HG03196 (cell line): ENCODE measurements around the gene SLC7A6OS.
"Not testable (repeated sequence)": the region's sequence is repeated elsewhere in the genome, so short reads cannot be mapped to it uniquely, and the experiment has no call there.

ENCODE experiments used
- ATAC-seq: cut with Tn5 transposase; IDR thresholded peaks from one replicate; pipeline ENCODE4 v1.9.1; 2021; ENCODE audit not compliant: unreplicated experiment

The SLC7A6OS gene

DNA sequence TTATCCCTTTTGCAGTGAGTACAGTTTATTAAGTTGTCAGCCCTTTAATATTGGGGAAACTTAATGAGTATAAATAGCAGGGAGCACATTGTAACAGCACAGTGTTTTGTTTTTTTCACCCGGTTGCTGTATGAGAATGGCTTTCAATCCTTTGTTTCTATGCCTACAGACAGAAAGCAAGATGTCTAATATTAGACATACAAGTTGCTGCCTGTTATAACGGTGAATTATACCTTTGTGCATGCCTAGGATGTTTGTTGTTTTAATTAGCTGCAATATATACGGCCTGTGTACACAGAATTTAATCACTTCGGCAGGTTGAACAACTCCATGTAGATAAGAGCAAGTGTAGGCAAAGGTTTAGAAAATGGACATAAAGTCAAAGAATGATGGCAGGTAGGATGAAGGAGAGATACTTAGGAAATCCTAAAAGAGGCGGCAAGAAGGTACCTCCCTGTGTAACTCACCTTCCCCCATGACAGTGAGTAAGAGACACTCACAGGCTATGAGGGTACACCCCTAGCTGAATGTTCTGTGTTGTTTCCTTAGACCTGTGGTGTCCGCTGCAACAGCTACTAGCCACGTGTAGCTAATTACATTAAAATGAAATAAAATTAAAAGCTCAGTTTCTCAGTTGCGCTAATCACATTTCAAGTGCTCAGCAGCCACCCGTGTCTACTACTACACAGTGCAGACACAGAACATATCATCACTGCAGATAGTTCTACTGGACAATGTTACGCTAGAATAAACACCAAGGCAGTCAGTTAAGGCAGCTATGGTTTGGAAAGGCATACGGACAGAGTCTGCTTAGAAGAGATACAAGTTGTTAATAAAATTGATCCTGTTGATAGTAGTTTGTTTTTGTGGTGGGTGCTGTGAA is 10.9 kb downstream of the SLC7A6OS start:
- no peak for ATAC-seq

DNA sequence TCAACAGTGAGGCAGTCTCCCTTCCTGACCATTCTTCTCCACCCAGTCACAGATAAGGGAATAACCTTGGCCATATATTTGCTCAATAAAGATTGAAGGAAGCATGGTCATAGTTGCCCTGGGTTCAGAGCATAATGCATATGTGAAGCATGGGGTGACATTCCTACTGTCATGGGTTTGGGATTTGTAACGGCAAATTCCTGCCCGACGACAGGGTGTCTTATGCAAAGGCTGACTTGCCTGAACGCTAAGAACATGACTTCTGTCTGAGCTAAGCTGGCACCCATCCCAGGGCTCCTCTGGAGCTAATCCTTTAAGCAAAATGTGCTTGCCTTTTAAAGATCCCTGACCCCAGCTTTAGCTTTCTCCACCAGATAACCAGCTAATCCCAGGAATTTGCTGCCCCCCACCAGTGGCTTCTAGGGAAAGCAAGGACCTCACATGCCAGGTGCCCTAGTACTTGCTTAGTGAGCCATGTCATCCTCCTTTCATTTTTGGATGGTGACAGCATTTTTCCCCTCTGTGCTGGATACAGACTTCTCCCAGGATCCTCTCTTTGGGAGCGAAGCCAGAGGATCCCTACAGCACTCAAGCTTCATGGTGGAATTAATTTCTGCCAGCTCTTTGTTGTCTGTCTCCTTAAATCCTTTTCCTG is 11.7 kb downstream of the SLC7A6OS start:
- ATAC-seq: no peak

DNA sequence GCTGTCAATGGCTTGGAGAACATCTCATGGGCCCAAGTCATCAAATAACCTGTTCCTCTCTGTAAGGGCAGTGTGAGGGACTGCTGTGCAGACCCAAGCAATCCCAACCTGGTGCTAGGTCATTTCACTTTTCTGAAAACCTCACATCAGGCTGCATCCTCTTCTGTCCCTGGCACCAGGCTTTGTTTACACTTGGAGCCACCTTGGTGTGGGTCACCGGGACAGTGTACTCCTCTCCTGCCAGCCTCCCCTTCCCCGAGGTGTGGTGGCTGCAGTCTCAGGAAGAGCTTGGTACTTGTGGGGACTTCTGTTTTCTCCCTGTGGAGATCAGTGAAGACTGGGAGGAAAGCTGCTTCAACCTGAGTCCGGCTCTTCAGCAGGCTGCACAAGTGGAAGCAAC is 12.4 kb downstream of the SLC7A6OS start:
- no peak for ATAC-seq

DNA sequence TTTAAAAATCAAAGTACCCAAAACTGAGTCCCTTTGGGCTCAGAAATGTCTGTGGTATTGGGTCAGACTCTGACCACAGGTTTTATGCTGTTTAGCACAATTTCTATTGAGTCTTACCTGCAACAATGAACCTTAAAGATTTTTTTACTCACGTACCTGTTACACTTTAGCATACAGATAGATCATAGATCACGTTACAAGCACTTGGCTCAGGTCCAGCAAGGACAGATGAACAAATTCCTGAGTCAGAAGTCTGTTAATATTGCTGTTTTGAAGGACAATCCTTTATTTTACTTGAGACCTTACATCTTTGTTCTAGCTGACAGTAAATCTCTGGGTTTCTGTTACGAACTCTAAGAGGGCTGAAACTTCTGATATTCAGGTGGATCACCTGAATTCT is 12.8 kb downstream of the SLC7A6OS start:
- no peak for ATAC-seq

DNA sequence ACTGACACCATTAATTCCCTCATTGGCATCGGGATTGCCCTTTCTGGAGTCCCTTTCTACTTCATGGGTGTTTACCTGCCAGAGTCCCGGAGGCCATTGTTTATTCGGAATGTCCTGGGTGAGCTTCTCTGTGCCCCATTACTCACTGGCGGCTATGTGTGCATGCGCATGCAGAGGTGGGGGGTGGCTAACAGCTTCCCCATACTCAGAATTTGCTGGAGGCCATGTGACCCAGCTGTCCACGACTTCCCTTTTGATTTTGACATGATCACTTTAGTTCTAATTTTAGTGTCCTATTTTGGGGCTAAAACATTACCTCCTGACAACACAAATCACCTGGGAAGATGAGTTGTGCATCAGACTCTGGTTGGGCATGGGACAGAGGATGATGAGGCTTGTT is 14.1 kb downstream of the SLC7A6OS start:
- no peak for ATAC-seq

DNA sequence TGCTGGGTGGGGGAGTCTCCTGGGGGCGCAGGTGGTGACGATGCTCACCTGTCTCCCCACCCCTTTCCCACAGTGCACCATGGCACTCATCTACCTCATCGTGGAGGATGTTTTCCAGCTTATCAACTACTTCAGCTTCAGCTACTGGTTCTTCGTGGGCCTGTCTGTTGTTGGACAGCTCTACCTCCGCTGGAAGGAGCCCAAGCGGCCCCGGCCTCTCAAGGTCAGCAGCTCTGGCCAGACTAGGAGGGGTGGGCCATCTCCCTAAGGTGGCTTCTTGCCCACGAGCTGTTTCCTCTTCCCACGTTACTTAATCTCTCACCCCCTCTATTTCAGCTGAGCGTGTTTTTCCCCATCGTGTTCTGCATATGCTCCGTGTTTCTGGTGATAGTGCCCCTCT is 14.5 kb downstream of the SLC7A6OS start:
- no peak for ATAC-seq

DNA sequence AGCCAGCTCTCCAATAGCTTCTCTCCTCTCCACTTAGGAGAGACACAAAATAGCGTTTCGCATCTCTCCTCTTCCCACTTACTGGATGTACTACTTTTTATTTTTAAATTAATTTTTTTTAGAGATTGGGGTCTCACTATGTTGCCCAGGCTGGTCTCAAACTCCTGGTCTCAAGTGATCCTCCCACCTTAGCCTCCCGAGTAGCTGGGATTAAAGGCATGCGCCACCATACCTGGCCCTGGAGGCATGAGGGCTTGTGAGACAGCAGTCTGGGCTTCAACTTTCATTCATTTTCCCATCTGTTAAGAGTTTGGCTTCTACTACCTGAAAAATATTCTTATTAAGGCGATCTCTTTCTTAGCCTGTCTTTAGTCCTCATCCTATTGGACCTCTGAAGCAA is 18.3 kb downstream of the SLC7A6OS start:
- no peak for ATAC-seq

DNA sequence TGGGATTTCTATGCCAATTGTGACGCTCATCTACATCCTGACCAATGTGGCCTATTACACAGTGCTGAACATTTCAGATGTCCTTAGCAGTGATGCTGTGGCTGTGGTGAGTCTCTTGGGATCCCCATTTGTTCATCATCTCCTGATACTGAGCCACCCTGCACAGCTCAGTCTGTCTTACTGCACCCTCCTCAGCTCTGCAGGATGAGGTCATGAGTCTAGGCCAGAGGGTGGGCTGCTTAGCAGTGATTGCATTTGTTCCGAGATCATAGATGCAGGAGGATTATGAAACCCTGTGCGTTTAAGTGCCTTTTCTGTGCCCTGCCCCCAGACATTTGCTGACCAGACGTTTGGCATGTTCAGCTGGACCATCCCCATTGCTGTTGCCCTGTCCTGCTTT is 19.5 kb downstream of the SLC7A6OS start:
- no peak for ATAC-seq

DNA sequence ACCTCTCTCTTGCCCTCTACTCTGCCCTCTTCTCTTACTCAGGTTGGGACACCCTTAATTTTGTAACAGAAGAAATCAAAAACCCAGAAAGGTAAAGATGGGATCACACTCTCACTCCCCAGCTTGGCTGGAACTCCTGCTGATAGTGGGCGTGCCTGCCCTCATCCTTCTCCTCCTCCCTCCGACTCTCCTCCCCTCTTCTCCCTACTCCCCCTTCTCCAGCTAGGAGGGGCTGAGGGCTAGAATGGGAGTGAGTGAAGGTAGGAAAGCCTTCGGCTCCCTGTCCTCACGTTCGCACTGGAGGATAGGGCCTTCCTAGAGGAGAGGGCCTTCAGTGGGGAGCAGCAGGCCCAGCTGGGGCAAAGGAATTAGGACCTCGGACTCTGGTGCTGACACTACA is 20.3 kb downstream of the SLC7A6OS start:
- no peak for ATAC-seq

DNA sequence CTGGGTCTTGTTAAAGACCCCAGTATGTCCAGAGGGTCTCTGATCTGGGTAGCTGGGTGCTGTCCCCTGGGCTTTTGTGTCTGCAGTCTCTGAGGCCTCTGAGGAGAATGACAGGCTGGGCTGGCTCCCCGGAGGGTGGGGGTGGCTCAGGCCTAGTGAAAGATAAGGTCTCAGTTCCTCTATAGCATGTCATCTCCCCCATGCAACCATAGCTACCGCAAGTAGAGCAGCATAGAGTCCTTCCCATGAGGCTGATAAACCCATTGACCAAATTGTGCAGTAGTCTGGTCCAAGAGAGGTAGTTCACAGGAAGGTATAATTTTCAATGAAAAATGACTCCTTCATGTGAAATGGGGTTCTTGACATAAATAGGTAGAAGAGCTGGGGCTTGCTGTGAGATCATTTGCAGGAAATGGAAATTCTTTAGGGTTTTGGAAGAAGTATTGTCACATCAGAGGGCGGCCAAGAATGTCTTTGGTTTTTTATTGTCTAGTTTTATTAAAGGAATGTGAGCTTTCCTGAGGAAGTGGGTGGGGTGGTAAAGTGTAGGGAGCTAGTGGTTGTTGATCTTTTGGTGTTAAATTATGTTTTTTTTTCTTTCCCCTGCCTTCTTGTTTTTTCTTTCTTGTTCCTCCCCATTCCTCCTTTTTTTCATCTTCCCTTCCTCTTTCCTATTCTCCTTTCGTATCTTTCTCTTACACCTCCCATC is 21.0 kb downstream of the SLC7A6OS start:
- peak; percentile 70 for ATAC-seq

DNA sequence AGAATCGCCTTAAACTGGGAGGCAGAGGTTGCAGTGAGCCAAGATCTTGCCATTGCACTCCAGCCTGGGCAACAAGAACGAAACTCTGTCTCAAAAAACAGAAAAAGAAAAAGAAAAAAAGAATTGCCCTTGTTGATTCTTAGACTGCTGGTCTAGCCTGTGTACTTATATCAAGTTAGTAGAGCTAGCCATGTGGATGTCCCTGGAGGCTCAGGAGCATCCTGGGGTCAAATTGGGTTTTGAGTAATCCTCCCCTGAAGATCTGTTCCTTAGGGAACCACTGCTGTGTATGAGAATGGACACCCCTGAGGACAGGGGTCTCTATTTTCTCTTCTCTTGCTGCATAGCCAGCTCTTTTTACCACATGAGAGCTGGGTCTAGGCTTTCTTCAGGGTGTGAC is 21.5 kb downstream of the SLC7A6OS start:
- ATAC-seq: no peak

DNA sequence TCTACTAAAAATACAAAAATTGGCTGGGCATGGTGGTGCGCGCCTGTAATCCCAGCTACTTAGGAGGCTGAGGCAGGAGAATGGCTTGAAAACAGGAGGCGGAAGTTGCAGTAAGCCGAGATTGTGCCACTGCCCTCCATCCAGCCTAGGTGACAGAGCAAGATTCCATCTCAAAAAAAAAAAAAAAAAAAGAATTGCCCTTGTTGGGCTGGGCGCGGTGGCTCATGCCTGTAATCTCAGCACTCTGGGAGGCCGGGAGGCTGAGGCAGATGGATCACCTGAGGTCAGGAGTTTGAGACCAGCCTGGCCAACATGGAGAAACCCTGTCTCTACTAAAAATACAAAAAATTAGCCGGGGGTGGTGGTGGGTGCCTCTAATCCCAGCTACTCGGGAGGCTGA is 21.9 kb downstream of the SLC7A6OS start:
- ATAC-seq: not testable (repeated sequence)

DNA sequence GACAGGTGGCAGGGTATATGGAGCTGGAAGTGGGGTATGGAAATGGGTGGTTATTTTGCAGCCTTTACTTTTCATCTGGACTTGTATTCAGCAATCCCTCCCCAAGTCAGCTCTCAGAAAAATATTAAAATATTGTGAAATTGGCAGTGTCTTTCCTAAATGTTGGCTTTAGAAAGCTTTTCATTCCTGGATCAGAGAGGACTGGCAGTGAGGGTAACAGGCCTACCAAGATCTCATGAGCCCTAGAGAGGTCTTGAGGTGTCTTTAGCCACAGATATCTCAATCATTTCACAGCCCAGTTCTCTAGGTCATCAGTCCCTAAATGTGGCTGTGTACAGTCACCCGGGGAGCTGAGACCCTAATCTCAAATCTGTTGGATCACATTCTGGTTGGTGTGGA is 22.5 kb downstream of the SLC7A6OS start:
- no peak for ATAC-seq

DNA sequence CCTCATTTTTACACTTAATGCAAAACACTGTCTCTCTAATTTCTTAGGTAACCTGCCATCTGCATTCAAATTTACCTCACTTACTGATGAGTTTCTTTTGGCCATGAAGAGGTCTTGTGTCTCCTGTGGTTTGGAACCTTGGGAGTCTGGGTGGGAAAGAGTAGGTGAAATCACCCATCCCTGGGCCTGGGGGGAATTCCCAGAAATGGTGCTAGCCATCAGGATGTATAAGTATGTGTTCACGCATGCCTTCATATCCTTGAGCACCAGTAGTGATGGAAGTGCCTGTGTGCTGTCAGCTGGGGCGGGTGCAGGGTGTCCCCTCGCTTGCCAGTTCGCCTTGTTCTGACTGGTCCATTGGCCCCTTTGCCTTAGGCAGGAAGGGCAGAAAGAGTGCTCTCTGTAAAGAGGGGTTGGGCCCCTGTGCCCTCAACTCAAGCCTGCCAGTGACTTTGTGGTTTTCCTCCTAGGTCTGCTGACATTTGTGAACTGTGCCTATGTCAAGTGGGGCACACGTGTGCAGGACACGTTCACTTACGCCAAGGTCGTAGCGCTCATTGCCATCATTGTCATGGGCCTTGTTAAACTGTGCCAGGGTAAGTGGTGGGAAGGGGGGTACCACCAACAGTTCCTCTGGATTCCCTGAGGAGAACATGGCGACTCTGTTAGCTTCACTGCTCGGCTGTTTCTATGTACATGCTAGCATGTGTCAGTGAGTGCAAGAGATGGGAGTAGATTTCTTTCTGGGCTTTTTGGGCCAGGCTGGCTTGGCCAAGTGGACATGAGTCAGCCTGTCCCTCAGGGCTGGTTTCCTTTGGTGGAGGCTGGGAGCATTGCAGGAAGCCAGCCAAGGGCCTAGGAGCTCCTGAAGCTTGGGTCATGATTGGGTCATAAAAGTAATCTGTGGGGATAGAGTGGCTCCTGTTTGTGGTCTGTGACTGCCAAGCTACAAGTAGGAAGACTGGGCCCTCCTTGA is 23.2 kb downstream of the SLC7A6OS start:
- no peak for ATAC-seq

DNA sequence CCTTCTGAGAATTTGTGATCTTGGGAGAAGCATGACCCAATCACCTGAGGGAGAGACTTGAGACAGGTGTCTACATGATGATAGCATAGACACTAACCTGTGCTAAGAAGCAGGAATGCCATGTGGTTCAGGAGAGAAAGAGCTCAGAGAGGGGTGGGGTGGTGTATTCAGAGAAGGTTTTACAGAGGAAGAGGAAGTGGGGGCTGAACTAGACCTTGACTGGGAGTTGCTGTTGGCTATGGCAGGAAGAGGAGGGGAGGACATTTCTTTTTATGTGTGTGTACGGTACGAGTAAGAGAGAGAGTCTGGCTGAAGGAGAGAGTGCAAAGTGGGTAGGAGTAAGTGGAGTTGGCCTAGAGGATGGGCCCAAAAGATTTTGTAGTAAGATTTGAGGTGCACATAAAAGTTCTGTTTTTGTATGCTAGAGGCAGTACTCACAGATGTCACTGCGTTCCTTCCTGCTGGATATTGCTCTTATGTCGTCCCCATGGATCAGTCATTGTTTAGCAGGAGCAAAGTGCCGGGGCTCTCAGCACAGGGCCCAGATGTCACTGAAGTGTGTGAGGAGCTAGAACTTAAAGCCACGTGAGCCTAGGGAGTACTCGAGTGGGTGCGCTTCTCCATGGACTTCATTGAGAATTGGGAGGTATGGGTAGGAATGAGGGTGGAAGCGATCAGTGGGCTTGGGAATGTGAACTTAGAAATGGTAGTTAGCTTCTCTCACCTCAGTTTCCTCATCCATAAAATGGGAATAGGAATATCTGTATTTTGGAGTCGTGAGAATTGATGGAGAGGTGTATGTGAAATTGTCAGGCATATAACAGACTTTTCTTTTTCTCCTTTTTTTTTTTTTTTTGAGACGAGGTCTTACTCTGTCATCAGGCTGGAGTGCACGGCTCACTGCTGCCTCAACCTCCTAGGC is 24.3 kb downstream of the SLC7A6OS start:
- ATAC-seq: no peak

DNA sequence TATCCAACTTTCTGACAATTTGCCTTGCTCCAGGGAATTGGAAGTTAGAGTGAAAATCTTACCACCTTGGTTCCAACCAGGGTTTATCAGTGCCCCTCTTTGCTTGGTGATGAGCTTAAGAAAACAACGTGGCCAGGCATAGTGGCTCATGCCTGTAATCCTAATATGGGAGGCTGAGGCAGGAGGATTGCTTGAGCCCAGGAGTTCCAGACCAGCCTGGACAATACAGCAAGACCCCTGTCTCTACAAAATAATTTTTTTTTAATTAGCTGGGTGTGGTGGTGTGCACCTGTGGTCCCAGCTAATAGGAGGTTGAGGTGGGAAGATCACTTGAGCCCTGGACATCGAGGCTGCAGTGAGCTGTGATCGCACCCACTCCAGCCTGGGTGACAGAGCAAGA is 25.1 kb downstream of the SLC7A6OS start:
- no peak for ATAC-seq

DNA sequence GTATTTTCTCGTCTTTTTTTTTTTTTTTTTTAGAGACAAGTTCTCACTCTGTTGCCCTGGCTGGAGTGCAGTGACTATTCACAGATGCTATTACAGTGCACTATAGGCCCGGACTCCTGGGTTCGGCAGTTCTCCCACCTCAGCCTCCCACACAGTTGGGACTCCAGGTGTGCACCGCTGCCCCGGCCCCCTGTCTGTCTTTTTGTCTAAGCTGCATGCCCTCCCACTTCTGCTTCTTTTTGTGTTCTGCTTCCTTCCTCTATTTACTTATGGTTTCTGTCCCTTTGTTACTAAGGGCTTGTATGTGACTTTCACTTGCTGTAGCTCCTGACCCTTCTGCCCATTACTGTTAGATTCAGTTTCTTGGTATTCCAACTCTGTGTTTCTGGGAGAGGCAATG is 25.9 kb downstream of the SLC7A6OS start:
- peak; percentile 42 for ATAC-seq

DNA sequence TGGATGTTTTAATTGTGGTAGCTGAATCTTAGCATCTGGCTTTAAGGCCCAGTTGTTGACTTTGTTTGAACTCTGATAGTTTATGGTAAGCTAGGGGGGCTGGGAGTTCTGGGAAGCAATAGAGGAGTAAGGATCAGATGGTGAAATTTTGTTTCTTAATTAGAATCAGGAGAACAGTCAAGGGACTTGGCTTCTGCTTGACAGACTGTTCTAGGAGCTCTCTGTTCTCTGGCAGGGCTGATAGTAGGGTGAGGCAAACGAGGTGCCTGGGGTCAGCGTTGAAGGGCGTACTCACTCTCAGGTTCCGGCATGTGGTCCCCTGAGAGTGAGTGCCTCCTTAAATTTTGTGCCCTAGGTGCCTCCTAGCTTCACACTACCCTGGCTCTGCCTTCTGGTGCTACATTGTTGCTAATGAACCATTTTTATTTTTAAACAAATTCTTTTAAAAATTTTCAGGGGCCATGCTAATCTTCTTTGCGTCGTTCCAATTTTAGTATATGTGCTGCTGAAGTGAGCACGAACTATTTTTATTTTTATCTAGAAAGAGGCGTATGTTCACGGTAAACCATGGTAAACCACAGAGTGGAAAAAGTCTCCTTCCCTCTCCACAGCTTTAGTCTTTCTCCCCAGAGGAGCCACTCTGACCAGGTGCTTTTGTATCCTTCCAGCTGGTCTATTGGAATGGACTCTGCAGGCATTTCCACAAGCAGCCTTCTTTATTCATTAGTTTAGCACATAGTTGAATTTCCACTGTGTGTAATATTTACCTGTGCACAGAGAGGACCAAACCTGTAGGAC is 26.7 kb downstream of the SLC7A6OS start:
- no peak for ATAC-seq

DNA sequence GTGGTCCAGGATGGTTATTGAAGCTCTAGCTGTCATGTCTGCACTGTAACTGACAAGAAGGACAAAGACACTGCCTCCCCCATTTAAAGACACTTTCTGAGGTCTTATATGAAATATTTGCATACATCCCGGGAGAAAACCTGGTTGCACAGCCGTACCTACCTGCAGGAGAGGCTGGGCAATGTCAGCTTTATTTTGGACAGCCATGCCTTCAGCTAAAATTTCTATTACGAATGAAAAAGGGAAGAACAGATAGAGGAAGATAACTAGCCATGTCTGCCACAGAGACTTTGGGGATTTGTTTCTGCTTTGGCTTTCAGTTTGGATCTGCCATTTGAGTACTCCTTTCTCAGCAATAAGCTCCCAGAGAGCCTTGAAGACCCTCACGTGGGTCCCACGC is 27.4 kb downstream of the SLC7A6OS start:
- no peak for ATAC-seq
